ENCODE measurements around the gene CCNG2. TPM values are rescaled to one million over a fixed set of nuclear protein-coding genes. Genes with fewer than 3 reads are reported as not detected.
A peak's percentile ranks its signal among the peaks of the same experiment; 100 is the strongest.
"Not testable (repeated sequence)": the region's sequence is repeated elsewhere in the genome, so short reads cannot be mapped to it uniquely, and the experiment has no call there.

Gene CCNG2
- total RNA-seq: 94.2 TPM

DNA sequence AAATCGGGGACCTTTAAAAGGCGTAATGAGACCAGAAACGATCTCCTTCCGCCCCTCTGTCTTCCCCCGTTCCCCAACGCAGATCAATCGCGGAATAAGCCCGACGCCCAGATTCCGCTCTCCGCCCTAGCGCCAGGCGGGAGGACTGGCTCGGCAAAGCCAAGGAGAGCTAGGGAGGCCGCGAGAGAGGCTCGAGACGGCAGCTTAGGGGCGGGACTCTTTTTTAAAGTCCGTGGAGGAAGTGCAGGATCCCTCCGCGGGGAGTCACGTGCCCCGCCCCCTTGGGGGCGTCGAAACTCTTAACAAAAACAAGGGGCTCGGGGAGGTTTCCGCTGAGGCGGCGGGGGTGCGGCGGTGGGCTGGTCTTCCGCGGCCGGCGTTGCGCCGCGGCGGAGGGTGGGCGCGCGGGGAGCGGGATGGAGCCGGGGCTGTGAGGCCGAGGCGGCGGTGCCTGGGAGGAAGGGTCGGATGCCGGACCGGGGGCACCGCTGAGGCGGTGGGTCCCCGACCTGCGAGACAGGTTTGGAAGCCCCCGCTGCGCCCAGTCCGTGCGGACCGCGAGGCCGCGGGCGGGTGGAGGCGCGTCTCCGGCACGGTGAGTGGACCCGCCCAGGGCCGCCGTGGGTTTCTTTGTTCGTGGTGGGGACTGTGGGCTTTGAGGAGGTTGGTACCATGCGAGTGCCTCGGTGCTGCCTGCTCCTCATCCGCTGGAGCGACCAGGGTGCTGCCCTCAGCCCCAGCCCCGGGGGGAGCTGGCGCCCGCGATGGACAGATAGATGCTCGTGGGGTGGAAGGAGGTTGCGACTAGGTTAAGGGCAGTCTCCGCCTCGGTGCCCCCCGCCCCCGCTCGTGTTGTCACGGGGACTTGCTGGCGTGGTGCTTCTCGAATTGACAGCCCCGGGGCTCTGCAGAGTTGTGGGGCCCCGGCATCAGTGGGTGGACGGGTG is at the start of gene CCNG2:
Gene CCNG2 (plus strand): TSS at position 296 of the 947 bp plus-strand sequence. CDS start 1,326 bp downstream, outside the sequence.
- DNase-seq: peak; percentile 98

- DNase-seq: no peak
These were observed 46.3 kb upstream of the CCNG2 start for GRCh38 chr4:77110730-77111129.

- DNase-seq: no peak
These were observed 43.9 kb upstream of the CCNG2 start for GRCh38 chr4:77113069-77113468.

DNA sequence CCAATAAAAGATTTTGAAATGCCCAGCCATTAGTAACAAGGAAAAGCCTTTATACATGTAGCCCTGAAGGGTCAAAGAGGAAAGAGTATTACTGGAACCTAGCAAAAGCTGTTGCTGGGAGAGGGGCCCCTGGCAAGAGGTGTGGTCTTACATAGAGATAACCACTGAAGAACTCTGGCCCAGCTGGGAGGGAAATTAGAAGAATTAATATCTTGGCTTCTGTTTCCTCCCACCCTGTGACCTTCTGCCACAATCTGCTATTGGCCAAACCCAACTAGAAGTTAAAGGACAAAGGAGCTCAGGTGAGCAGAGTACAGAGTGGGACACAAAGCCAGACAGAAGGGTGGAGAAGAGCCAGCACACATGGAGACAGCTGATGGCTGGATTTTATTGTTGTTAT is 39.3 kb upstream of the CCNG2 start:
- no peak for DNase-seq

GRCh38 chr4:77120886-77121508 is 36.0 kb upstream of the CCNG2 start:
- DNase-seq: no peak

DNA sequence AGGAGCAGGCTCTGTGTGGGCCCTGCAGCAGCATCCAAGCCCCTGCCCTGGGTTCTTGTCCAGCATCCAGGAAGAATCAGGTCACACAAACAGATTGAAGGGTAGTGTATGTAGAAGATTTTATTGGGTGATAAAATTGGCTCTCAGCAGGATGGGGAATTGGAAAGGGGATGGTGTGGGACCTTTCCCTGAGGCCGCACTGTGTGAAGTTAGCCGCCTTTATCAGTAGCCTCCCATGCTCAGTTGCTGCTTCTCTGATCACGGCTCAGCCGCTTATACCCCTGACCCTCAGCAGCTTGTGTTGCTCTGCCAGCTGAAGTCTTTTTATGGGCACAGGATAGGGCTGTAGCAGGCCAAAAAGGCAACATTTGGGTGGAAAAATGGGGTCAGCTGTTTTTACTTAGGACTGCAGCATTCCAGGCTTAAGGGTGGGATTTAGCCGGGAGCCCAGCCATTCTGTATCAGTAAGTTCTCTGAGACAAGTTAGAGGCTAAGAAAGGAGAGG is 35.2 kb upstream of the CCNG2 start:
- DNase-seq: peak; percentile 39

GRCh38 chr4:77122656-77123055 is 34.4 kb upstream of the CCNG2 start:
- DNase-seq: no peak

DNA sequence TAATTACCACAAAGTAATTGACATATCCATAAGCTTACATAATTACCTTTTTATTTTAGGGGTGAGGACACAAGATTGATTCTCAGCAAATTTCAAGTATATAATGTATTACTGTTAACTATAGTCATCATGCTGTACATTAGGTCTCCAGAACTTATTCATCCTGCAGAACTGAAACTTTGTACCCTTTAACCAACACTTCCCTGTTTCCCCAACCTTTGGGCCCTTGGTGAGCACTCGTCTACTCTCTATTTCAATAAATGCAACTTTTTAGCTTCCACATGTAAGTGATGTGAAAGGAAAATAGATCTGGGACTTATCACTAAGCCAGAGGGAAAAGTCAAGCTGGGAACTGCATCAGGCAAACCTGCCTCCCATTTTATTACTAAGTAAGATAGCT is 33.6 kb upstream of the CCNG2 start:
- no peak for DNase-seq

- no peak for DNase-seq
These were observed 32.4 kb upstream of the CCNG2 start for GRCh38 chr4:77124576-77124975.

DNA sequence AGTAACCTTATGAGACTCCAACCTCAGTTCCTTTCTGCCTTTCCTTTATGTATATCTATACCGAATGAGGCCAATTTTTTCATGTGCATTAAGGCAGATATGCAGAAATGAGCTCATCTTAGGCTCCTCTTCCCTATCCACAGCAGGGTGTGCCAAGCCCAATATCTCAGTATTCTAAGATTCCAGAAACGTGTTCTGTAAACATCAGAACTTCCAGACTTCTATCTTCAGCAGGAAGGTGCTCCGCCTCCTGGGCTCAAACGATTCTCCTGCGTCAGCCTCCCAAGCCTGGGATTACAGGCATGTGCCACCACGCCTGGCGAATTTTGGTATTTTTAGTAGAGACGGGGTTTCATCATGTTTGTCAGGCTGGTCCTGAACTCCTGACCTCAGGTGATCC is 31.0 kb upstream of the CCNG2 start:
- DNase-seq: no peak

- no peak for DNase-seq
These were observed 30.2 kb upstream of the CCNG2 start for GRCh38 chr4:77126809-77127208.

DNA sequence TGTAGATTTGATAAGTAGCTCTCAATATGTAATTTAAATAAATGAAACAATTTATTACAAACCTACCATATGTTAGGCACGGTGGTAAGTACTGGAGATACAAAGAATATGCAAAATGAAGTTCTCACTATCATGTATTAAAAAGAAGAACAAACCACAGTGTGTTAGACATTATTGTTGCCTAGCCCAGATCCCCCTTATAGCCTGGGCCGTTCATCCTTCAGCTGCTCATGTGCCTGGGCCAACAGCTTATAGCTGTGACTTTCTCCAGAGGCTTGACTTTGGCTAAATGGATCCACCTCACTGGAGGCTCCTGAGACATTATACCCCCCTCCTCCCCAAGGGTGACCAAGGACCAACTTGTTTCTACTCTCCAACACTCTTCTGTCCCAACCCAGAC is 29.8 kb upstream of the CCNG2 start:
- DNase-seq: no peak

DNA sequence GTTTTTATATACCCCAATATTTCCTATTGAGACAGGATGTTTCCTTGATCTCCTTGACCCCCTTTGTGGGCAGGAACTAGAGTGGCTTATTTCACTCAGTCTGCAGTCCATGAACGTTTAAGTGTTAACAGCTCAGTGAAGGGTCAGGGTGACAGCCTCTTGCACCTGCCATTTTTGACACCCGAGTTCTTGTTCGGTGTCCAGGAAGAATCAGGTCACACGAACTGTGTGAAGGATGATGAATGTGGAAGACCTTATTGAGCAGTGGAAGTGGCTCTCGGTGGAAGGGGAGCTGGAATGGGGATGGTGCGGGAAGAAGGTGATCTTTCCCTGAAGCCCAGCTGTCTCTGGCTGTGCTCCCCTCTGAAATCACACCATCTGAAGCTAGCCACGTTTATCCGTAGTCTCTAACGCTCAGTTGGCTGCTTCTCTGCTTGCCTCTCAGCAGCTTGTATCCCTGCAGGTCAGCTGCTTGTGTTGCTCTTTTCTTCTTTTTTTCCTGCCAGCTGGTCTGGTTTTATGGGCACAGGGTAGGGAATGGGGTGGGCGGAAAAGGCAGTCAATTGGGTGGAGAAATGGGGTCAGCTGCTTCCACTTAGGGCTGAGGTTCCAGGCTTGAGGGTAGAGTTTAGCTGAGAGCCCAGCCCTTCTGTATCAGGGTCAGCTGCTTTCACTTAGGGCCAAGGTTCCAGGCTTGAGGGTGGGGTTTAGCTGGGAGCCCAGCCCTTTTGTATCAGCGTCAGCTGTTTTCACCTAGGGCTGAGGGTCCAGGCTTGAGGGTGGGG is 29.0 kb upstream of the CCNG2 start:
- peak; percentile 80 for DNase-seq

GRCh38 chr4:77132652-77133312 is 24.2 kb upstream of the CCNG2 start:
- DNase-seq: no peak

- DNase-seq: not testable (repeated sequence)
These were observed 19.6 kb upstream of the CCNG2 start for GRCh38 chr4:77137448-77137847.

GRCh38 chr4:77141964-77142645 is 14.9 kb upstream of the CCNG2 start:
- no peak for DNase-seq

GRCh38 chr4:77142646-77143028 is 14.4 kb upstream of the CCNG2 start:
- DNase-seq: no peak

GRCh38 chr4:77143091-77143490 is 13.9 kb upstream of the CCNG2 start:
- no peak for DNase-seq

- DNase-seq: no peak
These were observed 11.2 kb upstream of the CCNG2 start for GRCh38 chr4:77145842-77146185.

DNA sequence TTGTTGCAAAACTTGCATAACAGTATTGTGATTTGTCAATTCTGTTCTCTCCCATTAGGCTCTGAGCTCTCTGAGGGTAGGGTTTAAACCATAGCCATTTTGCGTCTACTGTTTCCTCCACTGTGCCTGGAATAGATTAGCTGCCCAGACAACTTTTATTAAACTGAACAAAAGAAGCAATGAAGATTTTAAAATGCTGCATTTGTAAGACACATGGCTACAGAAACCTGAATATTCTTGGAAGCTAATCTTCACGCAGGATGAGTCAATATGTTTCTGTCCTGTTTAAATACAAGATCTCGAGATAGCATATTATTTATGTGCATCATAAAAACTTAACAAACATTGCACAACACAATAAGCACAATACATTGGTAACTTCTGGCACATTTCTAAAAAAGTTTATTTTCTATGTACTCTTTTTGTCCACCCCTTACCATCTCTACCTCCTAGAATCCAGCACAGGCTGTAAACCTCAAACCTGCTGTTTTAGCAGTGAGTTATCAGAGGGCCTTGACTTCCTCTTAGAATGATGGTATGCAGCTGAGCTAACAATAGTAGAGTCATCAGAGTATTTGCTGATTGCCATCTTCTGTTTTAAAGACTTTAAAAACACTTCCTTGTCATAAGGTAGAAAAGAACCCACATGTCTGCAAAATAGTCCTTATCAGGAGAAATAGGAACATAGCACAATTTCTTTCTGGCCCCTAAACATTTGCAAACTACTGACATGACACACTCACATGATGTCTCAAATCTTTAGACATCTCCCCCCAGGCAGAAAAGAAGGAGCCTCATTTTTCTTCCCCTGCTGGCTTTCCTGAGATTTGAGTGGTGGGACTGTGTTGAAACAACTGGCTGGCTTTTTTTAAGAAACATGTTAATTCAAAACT is 10.6 kb upstream of the CCNG2 start:
- no peak for DNase-seq

Data from tongue (tissue), 2 donors.